Activated B cell treated with CpG ODN at 0.5 μM for 24 hours (primary cell): ENCODE data around the gene ISCA1. TPM values are rescaled to one million over a fixed set of nuclear protein-coding genes. Genes with fewer than 3 reads are reported as not detected.

ENCODE experiments used
- ATAC-seq: fragments of 200-7000 bp; cut with Tn5 transposase; one replicate; pipeline ENCODE4 v1.10.0; 2021; ENCODE audit warnings: low read depth, mild to moderate bottlenecking, moderate library complexity
- CTCF ChIA-PET: fragments of 350-600 bp; sonication (Branson Sonifier 250); formaldehyde crosslinking; loops from one replicate; lab custom pipeline; 2021; ENCODE audit warnings: antibody characterized with exemption; lab: Charles Lee
- POLR2A ChIA-PET: fragments of 350-600 bp; sonication (Branson Sonifier 250); formaldehyde crosslinking; loops from one replicate; lab custom pipeline; 2021; ENCODE audit warnings: antibody characterized with exemption; lab: Charles Lee
- DNase-seq: peaks from one replicate; pipeline ENCODE4 v3.0.0; 2022
- H3K27ac Mint-ChIP-seq: one replicate; pipeline ENCODE4 v1.8.0; 2020; ENCODE audit warnings: mixed read lengths
- H3K27me3 Mint-ChIP-seq: one replicate; pipeline ENCODE4 v1.8.0; 2021; ENCODE audit warnings: mixed read lengths
- H3K36me3 Mint-ChIP-seq: one replicate; pipeline ENCODE4 v1.8.0; 2021; ENCODE audit warnings: low read depth, mixed read lengths
- H3K4me1 Mint-ChIP-seq: one replicate; pipeline ENCODE4 v1.8.0; 2021; ENCODE audit warnings: mixed read lengths
- H3K4me3 Mint-ChIP-seq: one replicate; pipeline ENCODE4 v1.8.0; 2020; ENCODE audit warnings: mild to moderate bottlenecking, mixed read lengths
- H3K9me3 Mint-ChIP-seq: one replicate; pipeline ENCODE4 v1.8.0; 2020; ENCODE audit warnings: mixed read lengths
- intact Hi-C: fragments of 100-400 bp; cut with micrococcal nuclease; formaldehyde crosslinking; loops from one replicate; pipeline ENCODE4 v1.15.1; 2024
- total RNA-seq: library from RNA; stranded (reverse); gene quantifications from 2 replicates; pipeline ENCODE4 v1.2.3, GENCODE V29; 2022
- TF ChIP-seq, protein P1 (sequence below): fragments of 200-600 bp; IDR thresholded peaks from one replicate; pipeline ENCODE4 v1.8.0; 2022; ENCODE audit warnings: antibody characterized with exemption, mild to moderate bottlenecking

ISCA1 gene
- total RNA-seq, 1 donor from 2014 or later: 16.0 TPM

GRCh38 chr9:86262492-86262891, 19.8 kb downstream of the ISCA1 start:
- intact Hi-C loops: no loop called here
- no peaks in the 10 kb centered on the region for H3K4me1 Mint-ChIP-seq
- POLR2A ChIA-PET: no interaction called here
- TF ChIP-seq, protein P1, sequence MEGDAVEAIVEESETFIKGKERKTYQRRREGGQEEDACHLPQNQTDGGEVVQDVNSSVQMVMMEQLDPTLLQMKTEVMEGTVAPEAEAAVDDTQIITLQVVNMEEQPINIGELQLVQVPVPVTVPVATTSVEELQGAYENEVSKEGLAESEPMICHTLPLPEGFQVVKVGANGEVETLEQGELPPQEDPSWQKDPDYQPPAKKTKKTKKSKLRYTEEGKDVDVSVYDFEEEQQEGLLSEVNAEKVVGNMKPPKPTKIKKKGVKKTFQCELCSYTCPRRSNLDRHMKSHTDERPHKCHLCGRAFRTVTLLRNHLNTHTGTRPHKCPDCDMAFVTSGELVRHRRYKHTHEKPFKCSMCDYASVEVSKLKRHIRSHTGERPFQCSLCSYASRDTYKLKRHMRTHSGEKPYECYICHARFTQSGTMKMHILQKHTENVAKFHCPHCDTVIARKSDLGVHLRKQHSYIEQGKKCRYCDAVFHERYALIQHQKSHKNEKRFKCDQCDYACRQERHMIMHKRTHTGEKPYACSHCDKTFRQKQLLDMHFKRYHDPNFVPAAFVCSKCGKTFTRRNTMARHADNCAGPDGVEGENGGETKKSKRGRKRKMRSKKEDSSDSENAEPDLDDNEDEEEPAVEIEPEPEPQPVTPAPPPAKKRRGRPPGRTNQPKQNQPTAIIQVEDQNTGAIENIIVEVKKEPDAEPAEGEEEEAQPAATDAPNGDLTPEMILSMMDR: no peak
- CTCF ChIA-PET: no interaction called here
- no peak overlapping the region for H3K4me3 Mint-ChIP-seq
- H3K9me3 Mint-ChIP-seq: no peaks in the 10 kb centered on the region
- peaks cover 40% of the 10 kb centered on the region for H3K36me3 Mint-ChIP-seq
- DNase-seq (no peak), ATAC-seq (no peak)
- no peak overlapping the region for H3K27ac Mint-ChIP-seq
- no peaks in the 10 kb centered on the region for H3K27me3 Mint-ChIP-seq

DNA sequence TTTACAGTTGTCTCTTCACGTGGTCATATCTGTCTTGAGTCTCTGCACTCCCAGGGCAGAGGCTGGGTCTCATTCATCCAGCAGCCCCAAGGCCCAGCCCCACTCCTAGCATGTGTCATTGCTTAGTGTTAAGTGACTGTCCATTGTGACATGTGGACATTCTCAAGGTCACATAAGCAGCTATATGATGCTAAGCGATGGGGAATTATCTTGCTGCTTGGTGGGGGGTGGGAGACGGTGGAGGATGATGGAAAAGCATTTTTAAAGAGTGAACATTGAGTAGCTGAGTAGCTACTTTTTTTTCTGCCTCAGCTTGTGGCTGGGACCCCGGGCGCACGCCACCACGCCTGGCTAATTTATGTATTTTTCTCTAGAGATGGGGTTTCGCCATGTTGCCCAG, 22.8 kb downstream of the ISCA1 start, which contains the start of gene C9orf153:
Gene C9orf153, minus strand, starts transcription at position 101 of the 400 bp plus-strand sequence. CDS start 30,054 bp downstream, outside the sequence.
- CTCF ChIA-PET: no interaction called here
- Mint-ChIP-seq H3K9me3 (no peaks in the 10 kb centered on the region), H3K4me3 (no peak within 1 kb of the TSS), H3K27me3 (no peaks in the 10 kb centered on the region), H3K27ac (no peak within 1 kb of the TSS), H3K4me1 (no peaks in the 10 kb centered on the region), H3K36me3 (peaks cover 26% of the 10 kb centered on the region)
- DNase-seq: no peak
- no peak for ATAC-seq
- TF ChIP-seq, protein P1: no peak
- POLR2A ChIA-PET: no interaction called here
- intact Hi-C loops: no loop called here

DNA sequence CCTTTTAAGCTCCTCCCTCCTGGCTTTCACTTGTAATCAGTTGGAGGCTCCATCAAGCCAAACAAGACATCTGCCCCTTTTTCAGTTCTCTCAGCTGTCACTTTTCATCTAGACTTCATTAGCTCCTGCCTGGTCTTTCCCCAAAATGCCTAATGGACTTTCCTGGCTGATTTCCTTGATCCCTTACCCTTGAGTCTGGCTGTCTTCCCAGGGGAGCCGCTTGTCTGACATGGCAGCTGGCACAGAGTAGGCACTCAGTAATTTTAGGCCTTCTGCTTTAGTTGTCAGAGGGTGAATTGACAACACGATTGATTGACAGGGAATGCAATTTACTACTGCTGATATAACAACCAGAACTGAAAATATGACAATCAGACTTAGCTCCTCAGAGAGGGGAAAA, 24.9 kb downstream of the ISCA1 start:
- ChIA-PET CTCF (interaction anchor here (1.5 kb wide), 1 partner anchor 19 kb away, joined by 4 read pairs; no protein-coding TSS in a partner anchor), POLR2A (no interaction called here)
- Mint-ChIP-seq H3K27ac (no peak overlapping the region), H3K4me3 (no peak overlapping the region), H3K27me3 (no peaks in the 10 kb centered on the region), H3K4me1 (no peaks in the 10 kb centered on the region), H3K9me3 (peaks cover 6% of the 10 kb centered on the region), H3K36me3 (peaks cover 7% of the 10 kb centered on the region)
- no peak for ATAC-seq
- intact Hi-C loops: no loop called here
- TF ChIP-seq, protein P1: no peak
- DNase-seq: no peak

DNA sequence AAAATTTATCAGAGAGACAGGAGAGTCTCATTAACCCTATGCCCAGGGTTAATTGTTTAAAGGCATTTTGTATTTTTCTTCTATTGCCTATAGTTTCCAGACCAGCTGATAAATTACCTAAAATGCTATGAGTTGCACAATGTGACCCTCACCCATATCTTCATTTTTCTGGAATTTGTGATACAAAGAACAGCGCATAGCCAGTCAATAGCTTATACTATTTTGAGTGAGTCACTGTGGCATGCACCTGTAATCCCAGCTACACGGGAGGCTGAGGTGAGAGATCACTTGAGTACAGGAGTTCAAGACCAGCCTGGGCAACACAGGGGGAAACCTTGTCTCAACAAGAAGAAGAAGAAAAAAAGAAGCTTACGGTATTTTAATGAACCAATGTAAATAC, 25.7 kb downstream of the ISCA1 start:
- Mint-ChIP-seq H3K4me3 (no peak overlapping the region), H3K36me3 (peaks cover 3% of the 10 kb centered on the region), H3K9me3 (peaks cover 9% of the 10 kb centered on the region), H3K4me1 (no peaks in the 10 kb centered on the region), H3K27me3 (no peaks in the 10 kb centered on the region), H3K27ac (no peak overlapping the region)
- intact Hi-C loops: no loop called here
- ChIA-PET CTCF (interaction anchor here (0.5 to 1.5 kb wide), 2 partner anchors 18 to 54 kb away, joined by 3 to 4 read pairs; no protein-coding TSS in a partner anchor), POLR2A (no interaction called here)
- DNase-seq: no peak
- TF ChIP-seq, protein P1: no peak
- ATAC-seq: no peak

DNA sequence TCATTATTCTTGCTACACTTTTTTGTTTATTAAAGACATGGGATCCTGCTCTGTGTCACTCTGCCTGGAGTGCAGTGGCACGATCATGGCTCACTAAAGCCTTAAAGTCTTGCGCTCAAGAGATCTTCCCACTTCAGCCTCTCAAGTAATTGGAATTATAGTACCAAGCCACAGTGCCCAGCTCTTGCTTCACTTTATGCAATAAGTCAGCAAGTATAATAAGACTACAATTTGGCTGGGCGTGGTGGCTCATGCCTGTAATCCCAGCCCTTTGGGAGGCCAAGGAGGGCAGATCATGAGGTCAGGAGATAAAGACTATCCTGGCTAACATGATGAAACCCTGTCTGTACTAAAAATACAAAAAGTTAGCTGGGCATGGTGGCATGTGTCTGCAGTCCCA, 28.8 kb downstream of the ISCA1 start:
- CTCF ChIA-PET: no interaction called here
- H3K27me3 Mint-ChIP-seq: no peaks in the 10 kb centered on the region
- DNase-seq: no peak
- ATAC-seq: no peak
- no peak overlapping the region for H3K27ac Mint-ChIP-seq
- H3K4me1 Mint-ChIP-seq: no peaks in the 10 kb centered on the region
- no peak overlapping the region for H3K4me3 Mint-ChIP-seq
- peaks cover 9% of the 10 kb centered on the region for H3K9me3 Mint-ChIP-seq
- H3K36me3 Mint-ChIP-seq: peaks cover 3% of the 10 kb centered on the region
- intact Hi-C loops: no loop called here
- POLR2A ChIA-PET: no interaction called here
- TF ChIP-seq, protein P1: no peak
